K562 (cell line): ENCODE measurements around the gene CCR6. TPM values are rescaled to one million over a fixed set of nuclear protein-coding genes. Genes with fewer than 3 reads are reported as not detected.

Experiments used
- ATAC-seq: fragments of 200-7000 bp; cut with Tn5 transposase; 3 replicates; pipeline ENCODE4 v1.9.1; 2020; ENCODE audit warnings: moderate library complexity
- BruUV-seq: library from RNA; stranded (reverse); fragments of 400-500 nt; replicated peaks from 2 replicates; lab custom pipeline; 2021; lab: Mats Ljungman, UMichigan
- CTCF ChIA-PET: fragments of 300-600 bp; formaldehyde crosslinking; extraction: SDS; loops from one replicate; lab custom pipeline; 2021; ENCODE audit warnings: low intra/inter-chr PET ratio; lab: Yijun Ruan, JAX
- POLR2A ChIA-PET: fragments of 300-600, 350-650 bp; sonication (Branson Sonifier 250); formaldehyde crosslinking; extraction: SDS; loops from one replicate; lab custom pipeline; 2021; ENCODE audit warnings: antibody characterized with exemption, inconsistent platforms; lab: Yijun Ruan, JAX
- DNase-seq, 4 experiments: peaks; one replicate each; pipeline versions ENCODE4 v3.0.0 to v3.0.0-alpha.2; 2011 to 2018; ENCODE audit warnings: low spot score in 3 of 4, mixed read lengths in 3 of 4; ENCODE audit errors: extremely low read depth in 1 of 4
- FAIRE-seq: peaks from 2 replicates; lab custom pipeline; 2011; peaks lifted over from hg19 to GRCh38; lab: Jason Lieb, UNC
- H2AFZ ChIP-seq: 2 replicates; pipeline ENCODE4 v1.6.0; 2011; ENCODE audit warnings: low read depth, low read length, control low read depth, inconsistent platforms
- H3K27ac ChIP-seq: fragments of 200-600 bp; 3 replicates; pipeline ENCODE4 v1.8.0; 2011; ENCODE audit warnings: low read depth, mild to moderate bottlenecking, control low read depth, inconsistent platforms, low read length, moderate library complexity, mixed read lengths; ENCODE audit errors: extremely low read depth
- H3K27me3 ChIP-seq, 2 experiments: fragments of 300-600 bp in 1 of 2; 2 replicates in 1 of 2; 3 replicates in 1 of 2; pipeline versions ENCODE4 v1.6.0 to v1.8.0; 2011; ENCODE audit warnings: inconsistent platforms in 2 of 2, low read length in 2 of 2, mild to moderate bottlenecking in 1 of 2, mixed read lengths in 1 of 2, moderate library complexity in 1 of 2; ENCODE audit not compliant: control insufficient read depth in 2 of 2, insufficient read depth in 2 of 2
- H3K36me3 ChIP-seq: fragments of 300-600 bp; 3 replicates; pipeline ENCODE4 v1.8.0; 2011; ENCODE audit warnings: mild to moderate bottlenecking, low read length, inconsistent platforms; ENCODE audit not compliant: control insufficient read depth, insufficient read depth
- H3K4me1 ChIP-seq, 2 experiments: fragments of 200-600 bp in 1 of 2; replicated peaks in 1 of 2; 2 replicates in 1 of 2; 3 replicates in 1 of 2; pipeline versions ENCODE4 v1.5.1 to v1.8.0; 2011; ENCODE audit warnings: inconsistent platforms in 2 of 2, low read length in 2 of 2, mild to moderate bottlenecking in 1 of 2, mixed read lengths in 1 of 2, moderate library complexity in 1 of 2; ENCODE audit not compliant: control insufficient read depth in 2 of 2, insufficient read depth in 2 of 2
- H3K4me2 ChIP-seq: 2 replicates; pipeline ENCODE4 v1.6.1; 2011; ENCODE audit warnings: low read length, control low read depth, inconsistent platforms, mixed read lengths; ENCODE audit not compliant: insufficient read depth
- H3K4me3 ChIP-seq: fragments of 200-600 bp; sonication (generic), shearing (Covaris generic); 2 replicates; pipeline ENCODE4 v1.5.1; 2016; ENCODE audit warnings: control low read depth, inconsistent platforms
- H3K79me2 ChIP-seq: fragments of 200-600 bp; 3 replicates; pipeline ENCODE4 v1.8.0; 2011; ENCODE audit warnings: low read length, inconsistent platforms; ENCODE audit not compliant: control insufficient read depth, insufficient read depth
- H3K9ac ChIP-seq, 2 experiments: 2 replicates each; pipeline versions ENCODE4 v1.6.0 to v1.6.1; 2011; ENCODE audit warnings: low read depth in 2 of 2, low read length in 2 of 2, control low read depth in 1 of 2, inconsistent platforms in 1 of 2, mild to moderate bottlenecking in 1 of 2, mixed read lengths in 1 of 2; ENCODE audit not compliant: insufficient read depth in 1 of 2
- H3K9me1 ChIP-seq: one replicate; pipeline ENCODE4 v1.6.0; 2011; ENCODE audit warnings: inconsistent platforms, mild to moderate bottlenecking, low read length, moderate library complexity; ENCODE audit not compliant: control insufficient read depth, insufficient read depth
- H3K9me3 ChIP-seq: replicated peaks from 2 replicates; pipeline ENCODE4 v1.5.1; 2011; ENCODE audit warnings: low read depth, low read length, inconsistent platforms; ENCODE audit not compliant: control insufficient read depth, insufficient read depth
- H4K20me1 ChIP-seq: replicated peaks from 2 replicates; pipeline ENCODE4 v1.6.1; 2011; ENCODE audit warnings: low read length, inconsistent platforms, mixed read lengths; ENCODE audit not compliant: control insufficient read depth, insufficient read depth
- HCFC1 ChIP-seq: IDR thresholded peaks from 2 replicates; pipeline ENCODE4 v1.6.1; 2012; ENCODE audit warnings: low read depth, low read length, improper control_type of control experiment
- KAT2B ChIP-seq: IDR thresholded peaks from one replicate; pipeline ENCODE4 v1.6.1; 2012; ENCODE audit warnings: low read depth, mild to moderate bottlenecking, control low read depth, inconsistent platforms, low read length, moderate library complexity
- NUFIP1 ChIP-seq: fragments of 450-650 bp; IDR thresholded peaks from 2 replicates; pipeline ENCODE4 v1.6.1; 2018; ENCODE audit not compliant: partially characterized antibody
- POLR2AphosphoS2 ChIP-seq: IDR thresholded peaks from 2 replicates; pipeline ENCODE4 v1.6.1; 2012; ENCODE audit warnings: low read length, improper control_type of control experiment
- SMAD4 ChIP-seq: fragments of 250-450 bp; sonication (Bioruptor Pico); conservative IDR thresholded peaks from 2 replicates; pipeline ENCODE4 v1.8.0; 2021; ENCODE audit warnings: inconsistent platforms, mild to moderate bottlenecking, moderate library complexity
- TAL1 ChIP-seq: fragments of 450-650 bp; IDR thresholded peaks from 2 replicates; pipeline ENCODE4 v1.6.1; 2016; ENCODE audit warnings: mild to moderate bottlenecking
- TRIM24 ChIP-seq, 2 experiments: fragments of 450-650 bp; IDR thresholded peaks; 2 replicates each; pipeline ENCODE4 v1.6.1; 2016
- ZNF224 ChIP-seq: sonication (generic); formaldehyde crosslinking; IDR thresholded peaks from 2 replicates; pipeline ENCODE4 v1.8.0; 2022; ENCODE audit warnings: mild to moderate bottlenecking, missing genetic modification reagents
- ZNF444 ChIP-seq: fragments of 250-450 bp; sonication (Bioruptor Pico); IDR thresholded peaks from 2 replicates; pipeline ENCODE4 v1.4.0; 2020; ENCODE audit warnings: mild to moderate bottlenecking, moderate library complexity
- ZNF696 ChIP-seq: fragments of 250-450 bp; sonication (Bioruptor Pico); conservative IDR thresholded peaks from 2 replicates; pipeline ENCODE4 v1.4.0; 2020; ENCODE audit warnings: mild to moderate bottlenecking, moderate library complexity
- WGBS: fragments of 100-300 bp; shearing (Covaris generic); methylation state at CpG from one replicate; pipeline ENCODE4 v1.1.6; 2016; ENCODE audit warnings: low coverage, mixed read lengths; ENCODE audit not compliant: insufficient coverage; ENCODE audit errors: missing lambda C conversion rate; 5-methylcytosine and 5-hydroxymethylcytosine counted together
- in situ Hi-C: fragments of 300-500 bp; cut with MboI; formaldehyde crosslinking; loops from 4 replicates; pipeline ENCODE4 v1.15.0; 2018; ENCODE audit warnings: inconsistent platforms, mixed read lengths
- intact Hi-C: fragments of 100-400 bp; cut with micrococcal nuclease; formaldehyde crosslinking; loops from 2 replicates; pipeline ENCODE4 v1.14.2; 2022
- polyA plus RNA-seq, 8 experiments: library from polyadenylated mRNA; depleted of rRNA in 4 of 8; stranded (reverse) in 5 of 8; unstranded in 3 of 8; fragments of >200 nt; fragmentation: Nextera tagmentation in 2 of 8; fragmentation: Illumina TruSeq in 1 of 8; extraction: Ambion mirVana in 2 of 8; extraction: Trizol in 1 of 8; gene quantifications; 2 replicates each; pipeline versions ENCODE4 v1.2.1 to v1.2.3, GENCODE V29; 2011 to 2014; ENCODE audit warnings: inconsistent platforms in 1 of 8, missing spikeins in 1 of 8
- total RNA-seq, 7 experiments: library from RNA; depleted of rRNA in 6 of 7; stranded (reverse); fragments of >200 nt in 6 of 7; fragmentation: Illumina TruSeq in 2 of 7; extraction: Trizol in 2 of 7; gene quantifications; 2 replicates each; pipeline versions ENCODE4 v1.2.1 to v1.2.3, GENCODE V29; 2011 to 2021; ENCODE audit warnings: low replicate concordance in 1 of 7
- TF ChIP-seq, protein P1 (sequence below), 2 experiments: fragments of 450-650 bp; conservative IDR thresholded peaks; 2 replicates each; pipeline ENCODE4 v1.6.1; 2017; ENCODE audit warnings: mild to moderate bottlenecking in 2 of 2, moderate library complexity in 2 of 2
- TF ChIP-seq, protein P2 (sequence below): fragments of 450-650 bp; IDR thresholded peaks from 2 replicates; pipeline ENCODE4 v1.6.1; 2018; ENCODE audit warnings: mild to moderate bottlenecking, low read depth; ENCODE audit not compliant: partially characterized antibody
- TF ChIP-seq, protein P3 (sequence below), 2 experiments: fragments of 450-650 bp; formaldehyde crosslinking in 1 of 2; IDR thresholded peaks; 2 replicates each; pipeline versions ENCODE4 v1.4.0 to v1.6.1; 2014 to 2020; ENCODE audit warnings: mild to moderate bottlenecking in 2 of 2, borderline replicate concordance in 1 of 2, low read depth in 1 of 2

CCR6 gene
- total and polyA plus RNA-seq, 9 of the 15 experiments (the other 6 are each of a cell fraction or from before 2014, with no cell fraction given): not detected

DNA sequence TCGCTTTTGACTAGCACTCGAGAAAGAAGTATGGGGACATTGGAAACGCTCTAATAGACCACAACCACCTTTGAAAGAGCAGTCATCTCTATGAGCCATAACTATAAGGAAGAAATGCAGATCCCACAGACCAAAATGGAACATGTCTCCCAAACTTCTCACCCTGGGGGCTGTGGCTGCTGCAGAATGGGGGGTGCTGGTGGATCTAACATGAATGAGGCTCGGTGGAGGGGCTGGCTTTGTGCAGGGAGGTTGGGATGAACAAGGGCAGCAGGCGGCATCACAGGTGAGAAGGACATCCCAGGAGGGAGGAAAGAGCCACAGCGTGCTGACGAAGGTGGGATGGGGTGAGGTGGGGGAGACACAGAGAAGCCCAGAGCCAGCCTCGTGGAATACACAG is 10.5 kb upstream of the CCR6 start:
- H4K20me1 ChIP-seq: no peaks in the 10 kb centered on the region; the same call in none of the 2 replicates
- H3K79me2 ChIP-seq: no peaks in the 10 kb centered on the region
- ChIA-PET CTCF (no interaction called here), POLR2A (interaction anchor here (1.0 kb wide), 1 partner anchor 9 kb away, joined by 3 read pairs; no protein-coding TSS in a partner anchor)
- no peaks in the 10 kb centered on the region for H3K9me1 ChIP-seq
- FAIRE-seq: no peak
- no peak overlapping the region for H3K27ac ChIP-seq
- intact Hi-C loops: no loop called here
- in situ Hi-C loops: no loop called here
- H2AFZ ChIP-seq: no peak overlapping the region
- H3K4me2 ChIP-seq: no peak overlapping the region
- H3K27me3 ChIP-seq: peaks cover 37 to 78% of the 10 kb centered on the region in 2 experiments
- no peaks in the 10 kb centered on the region for H3K36me3 ChIP-seq
- no peak for ATAC-seq
- no peak for DNase-seq
- H3K9ac ChIP-seq: no peak overlapping the region
- no TSS peak for BruUV-seq
- no peak overlapping the region for H3K4me3 ChIP-seq
- H3K4me1 ChIP-seq: no peaks in the 10 kb centered on the region
- no peaks in the 10 kb centered on the region for H3K9me3 ChIP-seq
- 0% methylated on average over 8 of the region's 8 CpGs for WGBS
- TF ChIP-seq TRIM24 (IDR thresholded peaks at IDR 0.05) (no peak), SMAD4 (CRISPR knock-in tag) (no peak), HCFC1 (no peak), NUFIP1 (no peak), POLR2AphosphoS2 (no peak), ZNF224 (no peak), ZNF696 (CRISPR knock-in tag) (no peak), KAT2B (no peak), TAL1 (no peak), ZNF444 (CRISPR knock-in tag) (no peak)
- TF ChIP-seq, protein P1, sequence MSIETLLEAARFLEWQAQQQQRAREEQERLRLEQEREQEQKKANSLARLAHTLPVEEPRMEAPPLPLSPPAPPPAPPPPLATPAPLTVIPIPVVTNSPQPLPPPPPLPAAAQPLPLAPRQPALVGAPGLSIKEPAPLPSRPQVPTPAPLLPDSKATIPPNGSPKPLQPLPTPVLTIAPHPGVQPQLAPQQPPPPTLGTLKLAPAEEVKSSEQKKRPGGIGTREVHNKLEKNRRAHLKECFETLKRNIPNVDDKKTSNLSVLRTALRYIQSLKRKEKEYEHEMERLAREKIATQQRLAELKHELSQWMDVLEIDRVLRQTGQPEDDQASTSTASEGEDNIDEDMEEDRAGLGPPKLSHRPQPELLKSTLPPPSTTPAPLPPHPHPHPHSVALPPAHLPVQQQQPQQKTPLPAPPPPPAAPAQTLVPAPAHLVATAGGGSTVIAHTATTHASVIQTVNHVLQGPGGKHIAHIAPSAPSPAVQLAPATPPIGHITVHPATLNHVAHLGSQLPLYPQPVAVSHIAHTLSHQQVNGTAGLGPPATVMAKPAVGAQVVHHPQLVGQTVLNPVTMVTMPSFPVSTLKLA (conservative IDR thresholded peaks at IDR 0.05): no peak
- TF ChIP-seq, protein P2, sequence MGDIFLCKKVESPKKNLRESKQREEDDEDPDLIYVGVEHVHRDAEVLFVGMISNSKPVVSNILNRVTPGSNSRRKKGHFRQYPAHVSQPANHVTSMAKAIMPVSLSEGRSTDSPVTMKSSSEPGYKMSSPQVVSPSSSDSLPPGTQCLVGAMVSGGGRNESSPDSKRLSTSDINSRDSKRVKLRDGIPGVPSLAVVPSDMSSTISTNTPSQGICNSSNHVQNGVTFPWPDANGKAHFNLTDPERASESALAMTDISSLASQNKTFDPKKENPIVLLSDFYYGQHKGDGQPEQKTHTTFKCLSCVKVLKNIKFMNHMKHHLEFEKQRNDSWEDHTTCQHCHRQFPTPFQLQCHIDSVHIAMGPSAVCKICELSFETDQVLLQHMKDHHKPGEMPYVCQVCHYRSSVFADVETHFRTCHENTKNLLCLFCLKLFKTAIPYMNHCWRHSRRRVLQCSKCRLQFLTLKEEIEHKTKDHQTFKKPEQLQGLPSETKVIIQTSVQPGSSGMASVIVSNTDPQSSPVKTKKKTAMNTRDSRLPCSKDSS: no peak
- TF ChIP-seq, protein P3, sequence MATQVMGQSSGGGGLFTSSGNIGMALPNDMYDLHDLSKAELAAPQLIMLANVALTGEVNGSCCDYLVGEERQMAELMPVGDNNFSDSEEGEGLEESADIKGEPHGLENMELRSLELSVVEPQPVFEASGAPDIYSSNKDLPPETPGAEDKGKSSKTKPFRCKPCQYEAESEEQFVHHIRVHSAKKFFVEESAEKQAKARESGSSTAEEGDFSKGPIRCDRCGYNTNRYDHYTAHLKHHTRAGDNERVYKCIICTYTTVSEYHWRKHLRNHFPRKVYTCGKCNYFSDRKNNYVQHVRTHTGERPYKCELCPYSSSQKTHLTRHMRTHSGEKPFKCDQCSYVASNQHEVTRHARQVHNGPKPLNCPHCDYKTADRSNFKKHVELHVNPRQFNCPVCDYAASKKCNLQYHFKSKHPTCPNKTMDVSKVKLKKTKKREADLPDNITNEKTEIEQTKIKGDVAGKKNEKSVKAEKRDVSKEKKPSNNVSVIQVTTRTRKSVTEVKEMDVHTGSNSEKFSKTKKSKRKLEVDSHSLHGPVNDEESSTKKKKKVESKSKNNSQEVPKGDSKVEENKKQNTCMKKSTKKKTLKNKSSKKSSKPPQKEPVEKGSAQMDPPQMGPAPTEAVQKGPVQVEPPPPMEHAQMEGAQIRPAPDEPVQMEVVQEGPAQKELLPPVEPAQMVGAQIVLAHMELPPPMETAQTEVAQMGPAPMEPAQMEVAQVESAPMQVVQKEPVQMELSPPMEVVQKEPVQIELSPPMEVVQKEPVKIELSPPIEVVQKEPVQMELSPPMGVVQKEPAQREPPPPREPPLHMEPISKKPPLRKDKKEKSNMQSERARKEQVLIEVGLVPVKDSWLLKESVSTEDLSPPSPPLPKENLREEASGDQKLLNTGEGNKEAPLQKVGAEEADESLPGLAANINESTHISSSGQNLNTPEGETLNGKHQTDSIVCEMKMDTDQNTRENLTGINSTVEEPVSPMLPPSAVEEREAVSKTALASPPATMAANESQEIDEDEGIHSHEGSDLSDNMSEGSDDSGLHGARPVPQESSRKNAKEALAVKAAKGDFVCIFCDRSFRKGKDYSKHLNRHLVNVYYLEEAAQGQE (IDR thresholded peaks at IDR 0.05; ENCODE audit: borderline replicate concordance): no peak
- TF ChIP-seq, protein P3 (CRISPR knock-in tag; IDR thresholded peaks at IDR 0.05; ENCODE audit: low read depth): no peak
